ENCODE measurements around the gene SLC25A34.

Gene SLC25A34

DNA sequence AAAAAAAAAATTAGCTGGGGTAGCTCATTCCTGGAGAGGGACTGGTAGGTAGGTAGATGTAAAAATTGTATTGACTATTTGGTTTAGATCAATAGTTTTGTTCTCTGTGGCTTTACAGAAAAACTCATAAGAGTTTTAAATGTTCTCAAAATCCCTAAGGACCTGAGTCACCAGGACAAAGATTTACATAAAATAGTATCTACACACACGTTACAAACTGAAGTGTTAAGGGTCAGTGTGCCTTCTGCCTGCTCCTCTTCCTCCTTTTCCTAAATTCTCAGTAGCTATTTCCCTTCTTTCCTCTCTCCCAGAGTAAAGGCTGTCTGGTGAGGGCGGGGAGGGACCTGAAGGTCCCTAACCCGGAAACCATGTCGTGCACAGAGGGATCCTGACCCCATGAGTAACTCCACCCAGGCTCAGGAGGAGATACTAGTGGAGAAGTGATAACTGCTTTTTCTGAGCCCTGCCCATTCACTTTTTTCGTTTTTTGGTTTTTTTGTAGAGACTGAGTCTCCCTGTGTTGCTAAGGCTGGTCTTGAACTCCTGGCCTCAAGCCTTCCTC, 43.9 kb upstream of the SLC25A34 start:
- no peak overlapping the region for H2BK15ac ChIP-seq (ENCODE audit: low read depth, poor library complexity, severe bottlenecking)
- H2BK5ac ChIP-seq (ENCODE audit: low read depth, low read length, poor library complexity, severe bottlenecking) = no peak overlapping the region
- peak overlapping the region; percentile 68 for H3K9ac ChIP-seq (ENCODE audit: low read length)
- no peak overlapping the region for H3K23ac ChIP-seq (ENCODE audit: low read length in 2 of 2)
- peak; percentile 17 for DNase-seq
- no peak overlapping the region for H4K91ac ChIP-seq (ENCODE audit: low read length)
- no peak overlapping the region for H2BK12ac ChIP-seq (ENCODE audit: low read length in 2 of 2)
- no peak overlapping the region for H3K4ac ChIP-seq (ENCODE audit: low read depth in 1 of 2, low read length in 2 of 2)
- H3K4me2 ChIP-seq (ENCODE audit: low read length, poor library complexity, severe bottlenecking) = no peak overlapping the region
- 79% methylated on average over 5 of the region's 5 CpGs for WGBS
- H4K8ac ChIP-seq (ENCODE audit: low read length) = no peak overlapping the region
- H2BK120ac ChIP-seq (ENCODE audit: low read depth, low read length) = no peak overlapping the region
- H2AFZ ChIP-seq (ENCODE audit: low read depth, low read length) = no peak overlapping the region
- no peaks in the 10 kb centered on the region for H3K9me3 ChIP-seq (ENCODE audit: control insufficient read depth, low read length)
- no peak overlapping the region for H2AK5ac ChIP-seq (ENCODE audit: low read length, severe bottlenecking)
- peaks cover 39% of the 10 kb centered on the region for H3K79me1 ChIP-seq (replicated peaks; ENCODE audit: low read length, poor library complexity, severe bottlenecking)
- no peaks in the 10 kb centered on the region for H3K4me1 ChIP-seq (ENCODE audit: control insufficient read depth, insufficient read depth, low read depth, low read length)
- peaks cover 19 to 30% of the 10 kb centered on the region in 2 experiments for H3K36me3 ChIP-seq (ENCODE audit: control insufficient read depth in 1 of 2, insufficient read depth in 2 of 2, low read depth in 1 of 2, low read length in 2 of 2)
- H3K27ac ChIP-seq (ENCODE audit: low read length, poor library complexity, severe bottlenecking) = no peak overlapping the region
- H3K4me3 ChIP-seq (ENCODE audit: insufficient read depth in 1 of 2, low read depth in 1 of 2, low read length in 2 of 2) = peak overlapping the region in 1 of 2 experiments; percentile 41
- no peaks in the 10 kb centered on the region for H3K27me3 ChIP-seq (ENCODE audit: control insufficient read depth in 1 of 2, insufficient read depth in 1 of 2, low read length in 2 of 2)
- H3K14ac ChIP-seq (ENCODE audit: low read length in 2 of 2) = no peak overlapping the region
- peak overlapping the region in 1 of 2 experiments; percentile 34 for H3K18ac ChIP-seq (ENCODE audit: low read depth in 1 of 2, low read length in 2 of 2)

DNA sequence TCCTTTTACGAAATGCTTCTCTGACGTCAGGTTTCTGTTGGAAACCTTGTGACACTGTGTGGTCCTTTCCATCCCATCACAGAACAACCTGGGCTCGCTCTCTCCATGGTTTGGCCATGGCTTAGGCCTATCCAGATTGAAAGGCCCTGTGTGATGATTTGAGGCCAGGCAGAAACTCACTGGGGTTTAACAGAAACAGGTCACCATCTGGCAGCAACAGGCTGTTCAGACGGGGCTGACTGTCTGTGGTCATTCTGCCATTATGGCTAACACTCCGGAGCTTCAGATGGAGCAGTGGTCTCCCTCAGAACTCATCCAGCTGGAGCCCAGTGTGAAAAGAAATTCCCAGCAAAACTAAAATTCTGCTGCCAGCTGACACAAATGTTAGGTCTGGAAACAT, 42.7 kb upstream of the SLC25A34 start:
- H4K91ac ChIP-seq (ENCODE audit: low read length) = no peak overlapping the region
- H3K36me3 ChIP-seq (ENCODE audit: control insufficient read depth in 1 of 2, insufficient read depth in 2 of 2, low read depth in 1 of 2, low read length in 2 of 2) = peaks cover 19 to 27% of the 10 kb centered on the region in 2 experiments
- peaks cover 41% of the 10 kb centered on the region for H3K79me1 ChIP-seq (replicated peaks; ENCODE audit: low read length, poor library complexity, severe bottlenecking)
- H3K4me2 ChIP-seq (ENCODE audit: low read length, poor library complexity, severe bottlenecking) = no peak overlapping the region
- no peak overlapping the region for H2BK15ac ChIP-seq (ENCODE audit: low read depth, poor library complexity, severe bottlenecking)
- DNase-seq = no peak
- H4K8ac ChIP-seq (ENCODE audit: low read length) = no peak overlapping the region
- H3K4me3 ChIP-seq (ENCODE audit: insufficient read depth in 1 of 2, low read depth in 1 of 2, low read length in 2 of 2) = no peak overlapping the region
- H2BK12ac ChIP-seq (ENCODE audit: low read length in 2 of 2) = peak overlapping the region in 1 of 2 experiments; percentile 19
- H3K4ac ChIP-seq (ENCODE audit: low read depth in 1 of 2, low read length in 2 of 2) = no peak overlapping the region
- H3K23ac ChIP-seq (ENCODE audit: low read length in 2 of 2) = no peak overlapping the region
- H2AK5ac ChIP-seq (ENCODE audit: low read length, severe bottlenecking) = no peak overlapping the region
- H3K9me3 ChIP-seq (ENCODE audit: control insufficient read depth, low read length) = no peaks in the 10 kb centered on the region
- no peaks in the 10 kb centered on the region for H3K27me3 ChIP-seq (ENCODE audit: control insufficient read depth in 1 of 2, insufficient read depth in 1 of 2, low read length in 2 of 2)
- H2BK5ac ChIP-seq (ENCODE audit: low read depth, low read length, poor library complexity, severe bottlenecking) = no peak overlapping the region
- H3K27ac ChIP-seq (ENCODE audit: low read length, poor library complexity, severe bottlenecking) = no peak overlapping the region
- H2AFZ ChIP-seq (ENCODE audit: low read depth, low read length) = no peak overlapping the region
- no peak overlapping the region for H3K14ac ChIP-seq (ENCODE audit: low read length in 2 of 2)
- 96% methylated on average over 5 of the region's 5 CpGs for WGBS
- no peak overlapping the region for H3K18ac ChIP-seq (ENCODE audit: low read depth in 1 of 2, low read length in 2 of 2)
- H3K9ac ChIP-seq (ENCODE audit: low read length) = no peak overlapping the region
- no peak overlapping the region for H2BK120ac ChIP-seq (ENCODE audit: low read depth, low read length)
- H3K4me1 ChIP-seq (ENCODE audit: control insufficient read depth, insufficient read depth, low read depth, low read length) = no peaks in the 10 kb centered on the region

DNA sequence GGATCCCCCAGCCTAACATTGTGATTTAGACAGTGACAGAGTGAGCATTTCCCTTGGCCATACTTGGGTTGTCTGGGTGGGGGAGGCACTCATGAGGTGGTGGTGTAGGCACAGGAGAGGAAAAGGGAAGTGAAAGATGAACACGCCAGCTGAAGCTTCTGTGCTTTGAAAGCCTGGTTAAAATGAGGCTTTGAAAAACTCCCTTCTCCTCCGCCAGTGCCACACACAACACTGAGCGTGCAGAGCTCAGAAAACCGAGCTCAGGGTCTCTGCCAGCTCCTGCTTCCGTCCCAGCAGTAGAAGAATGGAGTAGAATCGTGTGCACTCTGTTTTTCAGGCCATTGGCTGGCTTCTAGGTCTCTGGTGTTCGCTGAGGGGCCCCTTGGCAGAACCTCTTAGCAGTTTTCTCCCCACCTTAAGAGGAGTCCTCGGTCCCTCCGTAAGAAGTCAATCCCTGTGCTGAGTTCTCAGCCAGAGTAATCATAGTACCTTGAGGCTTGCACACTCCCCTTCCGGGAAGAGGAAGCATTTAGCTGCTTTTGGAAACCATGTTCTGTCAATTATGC, 39.0 kb upstream of the SLC25A34 start:
- Histone ChIP-seq H3K14ac (ENCODE audit: low read length in 2 of 2) (no peak overlapping the region), H2BK15ac (ENCODE audit: low read depth, poor library complexity, severe bottlenecking) (no peak overlapping the region), H3K4me1 (ENCODE audit: control insufficient read depth, insufficient read depth, low read depth, low read length) (peaks cover 2% of the 10 kb centered on the region), H2BK120ac (ENCODE audit: low read depth, low read length) (no peak overlapping the region), H4K8ac (ENCODE audit: low read length) (no peak overlapping the region), H3K36me3 (ENCODE audit: control insufficient read depth in 1 of 2, insufficient read depth in 2 of 2, low read depth in 1 of 2, low read length in 2 of 2) (peaks cover 13 to 22% of the 10 kb centered on the region in 2 experiments), H3K9me3 (ENCODE audit: control insufficient read depth, low read length) (no peaks in the 10 kb centered on the region), H3K27ac (ENCODE audit: low read length, poor library complexity, severe bottlenecking) (no peak overlapping the region), H3K9ac (ENCODE audit: low read length) (no peak overlapping the region), H3K27me3 (ENCODE audit: control insufficient read depth in 1 of 2, insufficient read depth in 1 of 2, low read length in 2 of 2) (no peaks in the 10 kb centered on the region), H3K4me2 (ENCODE audit: low read length, poor library complexity, severe bottlenecking) (no peak overlapping the region), H3K4ac (ENCODE audit: low read depth in 1 of 2, low read length in 2 of 2) (no peak overlapping the region), H2AK5ac (ENCODE audit: low read length, severe bottlenecking) (no peak overlapping the region), H3K18ac (ENCODE audit: low read depth in 1 of 2, low read length in 2 of 2) (no peak overlapping the region), H2AFZ (ENCODE audit: low read depth, low read length) (no peak overlapping the region), H4K91ac (ENCODE audit: low read length) (no peak overlapping the region), H2BK5ac (ENCODE audit: low read depth, low read length, poor library complexity, severe bottlenecking) (no peak overlapping the region), H2BK12ac (ENCODE audit: low read length in 2 of 2) (no peak overlapping the region), H3K23ac (ENCODE audit: low read length in 2 of 2) (no peak overlapping the region), H3K4me3 (ENCODE audit: insufficient read depth in 1 of 2, low read depth in 1 of 2, low read length in 2 of 2) (no peak overlapping the region), H3K79me1 (replicated peaks; ENCODE audit: low read length, poor library complexity, severe bottlenecking) (peaks cover 46% of the 10 kb centered on the region)
- no peak for DNase-seq
- 95% methylated on average over 9 of the region's 10 CpGs for WGBS

DNA sequence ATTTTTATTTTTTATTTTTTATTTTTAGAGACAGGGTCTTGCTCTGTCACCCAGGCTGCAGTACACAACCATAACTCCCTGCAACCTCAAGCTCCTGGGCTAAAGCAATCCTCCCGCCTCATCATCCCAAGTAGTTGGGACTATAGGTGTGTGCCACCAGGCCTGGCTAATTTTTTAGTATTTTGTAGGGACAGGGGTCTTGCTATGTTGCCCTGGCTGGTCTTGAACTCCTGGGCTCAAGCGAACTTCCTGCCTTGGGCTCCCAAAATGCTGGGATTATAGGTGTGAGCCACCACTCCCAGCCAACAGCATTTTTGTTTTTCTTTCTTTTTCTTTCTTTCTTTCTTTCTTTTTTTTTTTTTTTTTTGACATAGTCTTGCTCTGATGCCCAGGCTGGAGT, 37.9 kb upstream of the SLC25A34 start:
- Histone ChIP-seq H3K79me1 (replicated peaks; ENCODE audit: low read length, poor library complexity, severe bottlenecking) (peaks cover 44% of the 10 kb centered on the region), H2AFZ (ENCODE audit: low read depth, low read length) (no peak overlapping the region), H3K27ac (ENCODE audit: low read length, poor library complexity, severe bottlenecking) (no peak overlapping the region), H3K36me3 (ENCODE audit: control insufficient read depth in 1 of 2, insufficient read depth in 2 of 2, low read depth in 1 of 2, low read length in 2 of 2) (peaks cover 12 to 23% of the 10 kb centered on the region in 2 experiments), H3K23ac (ENCODE audit: low read length in 2 of 2) (no peak overlapping the region), H4K8ac (ENCODE audit: low read length) (no peak overlapping the region), H3K18ac (ENCODE audit: low read depth in 1 of 2, low read length in 2 of 2) (no peak overlapping the region), H2BK12ac (ENCODE audit: low read length in 2 of 2) (no peak overlapping the region), H3K4me2 (ENCODE audit: low read length, poor library complexity, severe bottlenecking) (no peak overlapping the region), H3K4me3 (ENCODE audit: insufficient read depth in 1 of 2, low read depth in 1 of 2, low read length in 2 of 2) (no peak overlapping the region), H2BK5ac (ENCODE audit: low read depth, low read length, poor library complexity, severe bottlenecking) (no peak overlapping the region), H3K9me3 (ENCODE audit: control insufficient read depth, low read length) (no peaks in the 10 kb centered on the region), H2BK15ac (ENCODE audit: low read depth, poor library complexity, severe bottlenecking) (no peak overlapping the region), H3K9ac (ENCODE audit: low read length) (no peak overlapping the region), H3K14ac (ENCODE audit: low read length in 2 of 2) (no peak overlapping the region), H2AK5ac (ENCODE audit: low read length, severe bottlenecking) (no peak overlapping the region), H3K27me3 (ENCODE audit: control insufficient read depth in 1 of 2, insufficient read depth in 1 of 2, low read length in 2 of 2) (no peaks in the 10 kb centered on the region), H2BK120ac (ENCODE audit: low read depth, low read length) (no peak overlapping the region), H3K4me1 (ENCODE audit: control insufficient read depth, insufficient read depth, low read depth, low read length) (peaks cover 6% of the 10 kb centered on the region), H3K4ac (ENCODE audit: low read depth in 1 of 2, low read length in 2 of 2) (no peak overlapping the region), H4K91ac (ENCODE audit: low read length) (no peak overlapping the region)
- whole genome bisulfite sequencing = 100% methylated on average over 2 of the region's 2 CpGs
- DNase-seq = no peak

Data from mesenchymal stem cell (in vitro differentiated cells and primary cell).